Endothelial cell (in vitro differentiated cells): ENCODE results near the gene INS. TPM values are rescaled to one million over a fixed set of nuclear protein-coding genes. Genes with fewer than 3 reads are reported as not detected.

ENCODE experiments used
- DNase-seq: peaks from one replicate; pipeline ENCODE4 v3.0.0; 2021; ENCODE audit warnings: low spot score
- H3K27ac Mint-ChIP-seq: one replicate; pipeline ENCODE4 v1.8.0; 2021; ENCODE audit warnings: mixed read lengths, inconsistent platforms; ENCODE audit not compliant: unreplicated experiment
- H3K27me3 Mint-ChIP-seq: one replicate; pipeline ENCODE4 v1.8.0; 2021; ENCODE audit warnings: mild to moderate bottlenecking, moderate library complexity, mixed read lengths, inconsistent platforms; ENCODE audit not compliant: unreplicated experiment
- H3K36me3 Mint-ChIP-seq: one replicate; pipeline ENCODE4 v1.8.0; 2021; ENCODE audit warnings: mild to moderate bottlenecking, low read depth, mixed read lengths, inconsistent platforms; ENCODE audit not compliant: unreplicated experiment
- H3K4me1 Mint-ChIP-seq: one replicate; pipeline ENCODE4 v1.8.0; 2021; ENCODE audit warnings: mild to moderate bottlenecking, mixed read lengths, inconsistent platforms; ENCODE audit not compliant: unreplicated experiment
- H3K4me3 Mint-ChIP-seq: one replicate; pipeline ENCODE4 v1.8.0; 2021; ENCODE audit warnings: mild to moderate bottlenecking, mixed read lengths, inconsistent platforms; ENCODE audit not compliant: unreplicated experiment
- H3K9me3 Mint-ChIP-seq: one replicate; pipeline ENCODE4 v1.8.0; 2021; ENCODE audit warnings: mixed read lengths, inconsistent platforms; ENCODE audit not compliant: unreplicated experiment
- total RNA-seq: library from RNA; stranded (reverse); fragmentation: NEBNext Ultra II Directional; extraction: Animal tissue kit (Norgen Biotek cat#: 25700); gene quantifications from one replicate; pipeline ENCODE4 v1.2.1, GENCODE V29; 2021; ENCODE audit not compliant: unreplicated experiment
- TF ChIP-seq, protein P1 (sequence below): fragments of 200-600 bp; sonication (generic); IDR thresholded peaks from one replicate; pipeline ENCODE4 v1.5.0; 2021; ENCODE audit warnings: antibody characterized with exemption; ENCODE audit not compliant: unreplicated experiment

The INS gene
- total RNA-seq, 1 donor from 2014 or later: not detected

- Mint-ChIP-seq H3K27ac (no peak overlapping the region), H3K27me3 (peaks cover 10% of the 10 kb centered on the region), H3K9me3 (no peaks in the 10 kb centered on the region), H3K4me1 (no peaks in the 10 kb centered on the region), H3K4me3 (no peak overlapping the region), H3K36me3 (peaks cover 5% of the 10 kb centered on the region)
- DNase-seq: no peak
- TF ChIP-seq, protein P1, sequence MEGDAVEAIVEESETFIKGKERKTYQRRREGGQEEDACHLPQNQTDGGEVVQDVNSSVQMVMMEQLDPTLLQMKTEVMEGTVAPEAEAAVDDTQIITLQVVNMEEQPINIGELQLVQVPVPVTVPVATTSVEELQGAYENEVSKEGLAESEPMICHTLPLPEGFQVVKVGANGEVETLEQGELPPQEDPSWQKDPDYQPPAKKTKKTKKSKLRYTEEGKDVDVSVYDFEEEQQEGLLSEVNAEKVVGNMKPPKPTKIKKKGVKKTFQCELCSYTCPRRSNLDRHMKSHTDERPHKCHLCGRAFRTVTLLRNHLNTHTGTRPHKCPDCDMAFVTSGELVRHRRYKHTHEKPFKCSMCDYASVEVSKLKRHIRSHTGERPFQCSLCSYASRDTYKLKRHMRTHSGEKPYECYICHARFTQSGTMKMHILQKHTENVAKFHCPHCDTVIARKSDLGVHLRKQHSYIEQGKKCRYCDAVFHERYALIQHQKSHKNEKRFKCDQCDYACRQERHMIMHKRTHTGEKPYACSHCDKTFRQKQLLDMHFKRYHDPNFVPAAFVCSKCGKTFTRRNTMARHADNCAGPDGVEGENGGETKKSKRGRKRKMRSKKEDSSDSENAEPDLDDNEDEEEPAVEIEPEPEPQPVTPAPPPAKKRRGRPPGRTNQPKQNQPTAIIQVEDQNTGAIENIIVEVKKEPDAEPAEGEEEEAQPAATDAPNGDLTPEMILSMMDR: no peak
These were observed 30.9 kb upstream of the INS start for GRCh38 chr11:2191883-2192282.

DNA sequence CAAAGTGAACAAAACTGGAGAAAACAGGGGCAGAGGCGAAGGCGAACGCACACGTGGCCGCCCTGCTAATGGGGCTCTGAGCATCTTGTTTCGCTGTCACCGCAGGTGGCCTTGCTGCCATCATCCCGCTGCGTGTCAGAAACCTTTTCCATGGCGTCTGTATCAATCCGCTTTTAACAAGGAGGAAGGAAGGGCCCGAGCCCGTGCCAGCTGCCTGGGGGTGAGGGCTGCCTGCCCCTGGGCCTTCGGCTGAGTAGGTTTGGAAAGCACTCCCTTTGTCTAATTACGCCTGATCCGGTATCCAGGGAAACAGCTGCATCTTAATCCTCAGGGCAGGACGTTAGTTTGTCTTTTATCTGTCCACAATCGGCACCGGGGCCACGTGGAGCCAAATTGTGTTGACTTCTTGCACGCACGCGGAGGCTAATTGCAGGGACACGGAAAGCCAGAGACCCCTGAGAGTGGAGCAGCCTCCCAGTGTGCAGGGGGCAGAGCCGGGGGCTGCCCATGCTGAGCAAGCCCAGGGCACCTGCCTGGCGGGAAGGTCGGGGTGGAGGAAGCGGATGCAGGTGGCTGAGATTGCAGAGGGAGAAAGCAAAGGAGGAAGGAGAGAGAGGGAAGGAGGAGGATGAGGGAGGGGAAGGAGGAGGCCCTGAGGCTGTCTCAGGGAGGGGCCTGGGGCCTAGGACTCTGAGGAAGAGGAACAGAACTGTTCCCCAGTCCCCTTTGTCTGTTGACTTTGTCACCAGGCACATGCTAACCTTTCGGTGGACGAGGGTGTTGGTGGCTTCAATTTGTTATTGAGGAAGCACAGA lies 29.9 kb upstream of the INS start:
- no peak for DNase-seq
- H3K27me3 Mint-ChIP-seq: peaks cover 7% of the 10 kb centered on the region
- no peaks in the 10 kb centered on the region for H3K9me3 Mint-ChIP-seq
- H3K4me1 Mint-ChIP-seq: no peaks in the 10 kb centered on the region
- no peak overlapping the region for H3K27ac Mint-ChIP-seq
- no peak overlapping the region for H3K4me3 Mint-ChIP-seq
- no peaks in the 10 kb centered on the region for H3K36me3 Mint-ChIP-seq
- TF ChIP-seq, protein P1: no peak

GRCh38 chr11:2189938-2190656 lies 29.1 kb upstream of the INS start:
- Mint-ChIP-seq H3K36me3 (no peaks in the 10 kb centered on the region), H3K27ac (no peak overlapping the region), H3K4me3 (no peak overlapping the region), H3K4me1 (no peaks in the 10 kb centered on the region), H3K27me3 (peaks cover 4% of the 10 kb centered on the region), H3K9me3 (no peaks in the 10 kb centered on the region)
- TF ChIP-seq, protein P1: no peak
- no peak for DNase-seq

GRCh38 chr11:2188745-2189144 lies 27.7 kb upstream of the INS start:
- Mint-ChIP-seq H3K4me1 (no peaks in the 10 kb centered on the region), H3K9me3 (no peaks in the 10 kb centered on the region), H3K36me3 (no peaks in the 10 kb centered on the region), H3K27me3 (peaks cover 4% of the 10 kb centered on the region), H3K4me3 (no peak overlapping the region), H3K27ac (no peak overlapping the region)
- DNase-seq: no peak
- TF ChIP-seq, protein P1: no peak

DNA sequence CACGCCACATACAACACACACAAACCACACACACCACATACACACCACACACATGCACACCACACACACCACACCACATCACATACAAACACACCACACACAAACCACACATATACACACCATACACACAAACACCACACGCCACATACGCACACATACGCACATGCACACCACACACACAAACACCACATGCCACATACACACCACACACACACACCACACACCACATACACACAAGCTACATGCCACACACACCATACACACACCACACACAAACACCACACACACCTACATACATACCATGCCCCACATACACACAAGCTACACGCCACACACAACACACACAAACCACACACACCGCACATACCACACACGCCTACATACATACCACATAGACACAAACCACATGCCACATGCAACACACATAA lies 26.3 kb upstream of the INS start:
- H3K27me3 Mint-ChIP-seq: peaks cover 6% of the 10 kb centered on the region
- TF ChIP-seq, protein P1: no peak
- H3K4me3 Mint-ChIP-seq: no peak overlapping the region
- no peaks in the 10 kb centered on the region for H3K4me1 Mint-ChIP-seq
- no peak for DNase-seq
- no peaks in the 10 kb centered on the region for H3K9me3 Mint-ChIP-seq
- H3K36me3 Mint-ChIP-seq: no peaks in the 10 kb centered on the region
- H3K27ac Mint-ChIP-seq: no peak overlapping the region
